NCI-H1930 (cell line): ENCODE results near the gene ARPP21.

Experiments used
- DNase-seq, 2 experiments: peaks; one replicate each; lab custom pipeline; 2025; lab: John Stamatoyannopoulos, UW

The ARPP21 gene

DNA sequence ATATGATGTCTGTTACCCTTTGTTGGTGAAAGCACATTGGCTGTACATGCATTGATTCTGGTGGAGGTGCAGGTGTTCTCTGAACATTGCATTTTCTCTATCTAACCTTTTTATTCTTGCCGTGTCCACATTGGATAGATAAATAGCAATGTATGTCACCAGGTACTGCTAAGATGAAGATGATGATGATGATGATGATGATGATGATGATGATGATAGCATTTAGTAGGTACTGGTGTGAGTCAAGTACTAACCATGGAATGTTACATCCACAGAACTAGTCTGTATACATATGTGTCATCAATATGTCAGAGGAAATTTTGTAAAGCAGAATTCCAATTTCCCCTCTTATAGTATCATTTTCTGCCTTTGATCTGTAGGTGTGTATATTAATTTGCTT, 36.3 kb downstream of the ARPP21 start:
- DNase-seq: no peak

DNA sequence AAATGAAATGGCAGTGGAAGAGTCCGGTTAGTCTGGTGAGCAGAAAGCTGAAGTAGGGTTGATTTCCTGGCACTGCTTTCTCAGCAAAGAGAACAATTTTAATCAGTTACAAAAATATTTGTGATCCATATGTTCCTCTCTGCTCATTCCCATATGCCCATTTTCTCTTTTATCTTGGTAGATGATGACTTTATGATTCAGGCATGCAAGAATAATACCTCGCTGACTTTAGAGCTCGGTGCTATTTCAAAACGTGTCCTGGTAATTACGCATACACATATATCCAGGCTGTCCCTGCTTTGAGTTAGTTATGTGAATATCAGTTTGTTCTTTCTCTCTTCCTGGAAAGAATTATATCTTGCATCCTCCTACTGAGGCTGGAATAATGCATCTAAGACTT, 38.5 kb downstream of the ARPP21 start:
- no peak for DNase-seq

DNA sequence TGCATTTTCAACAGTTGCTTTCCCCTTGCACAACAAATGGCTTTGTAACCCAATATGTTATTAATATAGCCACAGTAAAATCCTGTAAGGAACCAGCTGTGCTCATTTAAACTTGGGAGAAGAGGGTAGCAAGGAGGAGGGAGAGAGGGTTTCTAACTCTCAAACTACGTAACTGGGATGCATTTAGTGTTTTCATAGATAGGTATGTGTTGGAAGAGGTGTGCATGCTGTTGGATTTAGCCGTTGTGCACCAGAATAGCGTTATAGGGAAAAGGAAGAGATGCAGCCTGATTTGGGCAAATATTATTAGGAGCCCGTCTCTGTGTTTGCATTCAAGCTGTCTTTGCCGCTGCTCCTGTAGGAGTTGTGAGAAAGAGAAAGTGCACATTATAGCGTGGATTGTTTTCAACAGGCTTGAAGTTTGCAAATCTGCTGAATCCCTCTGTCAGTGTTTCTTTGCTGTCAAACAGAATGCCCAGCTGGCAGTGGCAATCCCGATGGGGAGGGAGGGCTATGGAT, 39.4 kb downstream of the ARPP21 start:
- DNase-seq: no peak

DNA sequence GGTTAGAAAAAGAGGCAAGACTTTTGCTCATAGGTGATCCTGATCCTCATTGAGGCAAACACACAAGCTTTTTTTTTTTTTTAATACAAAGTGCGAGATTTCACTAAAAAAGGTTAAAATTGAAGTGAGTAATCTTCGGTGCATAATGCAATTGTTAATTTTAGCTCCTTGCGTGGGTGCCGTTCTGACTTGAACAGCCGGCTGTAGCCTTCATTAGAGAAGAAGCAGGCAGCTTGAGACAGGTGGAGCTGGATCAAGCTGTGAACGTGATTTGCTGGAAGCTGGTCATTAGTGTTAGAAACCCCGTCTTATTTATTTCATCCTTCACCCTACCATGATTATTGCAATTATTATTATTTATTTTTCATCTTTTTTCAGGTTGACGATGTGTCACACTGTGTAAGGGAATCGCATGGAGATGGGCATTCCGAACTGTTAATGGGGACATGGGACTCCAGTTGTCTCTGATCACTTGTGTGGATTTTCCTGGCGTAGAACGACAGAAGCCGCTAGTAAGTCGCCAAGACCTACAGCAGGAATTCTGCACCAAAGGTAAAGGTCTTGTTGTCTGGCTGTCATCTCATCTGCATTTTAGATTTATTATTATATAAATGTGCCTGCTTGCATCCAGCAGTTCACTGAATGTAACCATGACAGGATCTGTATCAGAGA, 40.2 kb downstream of the ARPP21 start:
- no peak for DNase-seq

DNA sequence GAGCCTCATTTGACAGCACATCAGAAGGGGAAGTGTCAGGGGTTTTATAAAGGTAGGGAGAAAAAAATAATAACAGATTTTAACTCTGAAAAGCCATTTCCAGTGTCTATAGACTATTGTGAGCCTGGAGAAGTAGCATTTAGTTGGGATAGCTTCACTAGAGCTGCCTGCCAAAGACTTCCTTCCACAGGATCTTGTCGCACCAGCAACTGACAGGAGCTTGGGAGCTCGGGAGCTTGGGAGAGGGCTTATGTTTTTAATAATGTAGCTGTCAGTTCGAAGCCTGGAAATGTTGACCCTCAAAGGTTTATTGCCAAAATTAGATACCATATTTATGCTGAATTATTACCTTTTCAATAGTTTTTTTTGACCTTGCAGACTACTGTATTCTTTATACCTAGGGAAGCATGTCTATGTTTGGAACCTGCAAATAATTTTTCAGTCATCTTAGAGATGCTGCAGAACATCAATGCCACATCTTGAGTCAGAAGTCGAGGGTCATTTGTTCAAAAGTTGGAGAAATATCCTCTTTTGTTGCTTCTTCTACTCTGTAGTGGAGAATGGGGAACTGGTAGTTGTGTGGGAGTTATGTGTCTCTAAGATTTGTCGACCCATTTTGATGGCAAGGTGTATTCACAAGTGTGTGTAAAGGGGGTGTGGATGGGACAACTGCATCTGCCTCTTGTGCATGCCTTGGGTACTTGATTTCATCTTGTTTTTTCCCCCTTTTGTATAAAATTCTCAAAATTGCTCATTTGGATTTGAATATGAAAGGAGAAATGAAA, 41.7 kb downstream of the ARPP21 start:
- no peak for DNase-seq

DNA sequence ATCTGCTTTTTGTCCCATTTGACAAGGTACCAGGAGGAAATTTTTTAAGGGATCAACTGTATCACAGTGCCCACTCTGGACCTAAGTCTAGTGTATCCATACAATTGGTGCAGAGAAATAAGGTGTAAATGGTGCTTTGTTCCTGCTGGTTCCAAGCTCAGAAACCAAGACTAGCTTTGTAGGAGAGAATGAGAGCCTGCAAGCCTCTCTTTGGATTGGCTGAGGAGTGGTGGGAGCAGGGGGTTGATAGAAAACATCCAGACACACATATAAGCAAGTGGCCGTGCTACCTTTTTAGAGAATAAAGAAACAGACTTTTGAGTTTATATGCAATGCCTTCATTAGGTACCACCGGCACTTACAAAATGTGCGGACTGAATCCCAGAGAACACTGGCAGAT, 45.8 kb downstream of the ARPP21 start:
- DNase-seq: no peak

DNA sequence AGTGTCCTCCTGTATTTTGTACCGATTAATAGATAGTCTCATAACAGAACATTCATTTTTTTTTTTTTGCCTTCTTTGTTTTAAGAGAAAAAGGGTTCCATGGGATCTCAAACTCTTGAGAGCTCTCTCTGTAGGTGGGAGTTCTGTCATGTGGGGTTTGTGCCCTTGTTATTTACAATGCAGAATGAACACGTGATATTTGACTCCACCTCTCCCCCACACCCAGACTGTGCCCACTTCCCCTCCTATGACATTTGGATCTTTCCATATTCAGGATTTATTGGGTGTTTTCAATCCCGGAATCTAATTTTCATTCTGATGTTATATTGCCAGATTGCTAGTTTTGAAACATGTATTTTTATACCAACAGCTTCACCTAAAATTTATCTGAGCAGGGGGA, 49.5 kb downstream of the ARPP21 start:
- DNase-seq: no peak

DNA sequence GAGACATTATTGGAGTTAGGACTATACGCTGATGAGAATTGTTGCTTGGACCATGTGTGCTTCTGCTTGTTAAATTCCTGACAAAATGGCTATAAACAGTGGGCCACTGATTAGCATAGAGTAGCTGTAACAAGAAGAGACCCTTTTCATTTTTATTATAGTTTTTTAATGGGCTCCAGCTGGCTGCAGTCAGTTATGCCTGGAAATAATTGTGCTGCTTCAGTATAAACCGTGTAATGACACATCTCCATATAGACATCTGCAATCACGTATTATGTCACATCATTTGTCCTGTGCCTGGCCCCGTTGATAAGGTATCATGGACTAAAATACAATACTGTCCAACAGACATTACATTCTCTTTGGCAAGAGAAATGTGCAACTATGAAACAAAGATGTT, 50.9 kb downstream of the ARPP21 start:
- peak in 1 of 2 experiments; percentile 1 for DNase-seq

DNA sequence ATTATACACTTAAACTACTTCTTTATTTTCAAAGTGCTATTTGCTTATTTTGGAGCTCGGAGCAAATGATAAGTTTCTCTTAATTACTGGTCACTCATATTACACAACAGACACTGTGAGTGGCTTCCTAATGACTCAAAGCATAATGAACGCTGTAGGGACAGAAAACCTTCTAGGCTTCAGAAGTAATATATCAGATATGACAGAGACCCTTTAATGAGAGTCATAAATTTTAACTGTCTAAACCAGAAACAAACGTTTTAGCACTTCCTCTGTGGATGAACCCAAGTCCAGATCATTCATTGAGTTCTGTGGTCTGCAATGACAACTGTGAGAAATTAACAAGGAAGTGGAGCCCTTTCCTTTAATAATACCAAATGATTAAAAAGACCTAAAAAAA, 66.6 kb downstream of the ARPP21 start:
- DNase-seq: no peak

DNA sequence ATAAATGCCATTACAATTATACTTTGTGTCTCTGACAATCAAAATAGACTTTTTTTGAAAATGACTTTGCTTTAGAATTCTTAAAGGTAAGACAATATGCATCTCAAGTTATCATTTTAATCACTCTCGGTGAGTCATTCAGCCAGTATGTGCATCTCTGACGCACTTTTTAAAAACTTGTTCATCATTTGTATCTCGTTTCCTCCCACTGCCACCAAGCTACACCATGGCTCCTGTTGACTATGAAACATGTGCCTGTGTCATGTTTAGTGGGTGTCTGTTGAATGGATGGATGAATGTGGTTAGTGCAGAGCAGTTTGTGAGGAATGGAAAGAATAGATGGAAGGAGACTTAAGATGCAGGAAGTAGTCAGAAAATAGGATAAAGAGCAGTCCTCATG, 68.6 kb downstream of the ARPP21 start:
- DNase-seq: no peak

DNA sequence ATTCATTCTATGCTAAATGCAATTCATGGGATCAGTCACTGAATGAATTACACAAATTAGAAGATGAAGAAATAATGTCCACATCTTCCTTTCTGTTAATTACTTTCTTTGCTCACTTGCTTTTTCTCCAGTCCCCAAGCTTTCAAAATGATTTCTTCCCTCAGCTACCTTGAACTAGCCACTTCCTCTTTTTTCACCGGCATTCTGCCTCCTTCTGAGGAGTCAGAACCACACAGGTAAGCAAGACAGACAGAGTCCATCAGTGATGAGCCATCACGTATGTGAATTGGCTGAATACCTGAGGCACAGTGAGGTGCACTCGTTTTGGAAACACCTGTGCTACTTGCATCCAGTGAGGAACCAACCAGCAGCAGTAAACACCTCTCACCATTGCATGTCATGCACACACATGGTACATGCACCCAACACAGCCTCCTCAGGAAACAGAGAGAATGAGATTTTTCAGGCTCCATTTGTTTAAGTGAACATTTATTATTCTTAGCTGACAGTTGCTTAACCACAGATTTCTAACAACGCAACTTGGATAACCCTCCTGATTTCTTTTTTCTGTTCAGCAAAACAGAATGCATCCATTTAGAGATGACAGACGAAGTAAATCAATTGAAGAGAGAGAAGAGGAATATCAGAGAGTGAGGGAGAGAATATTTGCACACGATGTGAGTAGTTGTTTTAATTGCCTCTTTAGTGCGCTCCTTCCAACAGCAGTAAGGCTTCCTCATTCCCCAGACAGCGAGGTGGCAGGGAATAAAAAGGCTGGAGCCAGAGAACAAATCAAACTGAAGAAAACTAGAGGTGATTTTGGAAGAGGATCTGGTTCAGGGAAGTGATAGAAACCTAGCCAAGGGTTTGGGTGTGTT, 69.3 kb downstream of the ARPP21 start:
- DNase-seq: no peak

DNA sequence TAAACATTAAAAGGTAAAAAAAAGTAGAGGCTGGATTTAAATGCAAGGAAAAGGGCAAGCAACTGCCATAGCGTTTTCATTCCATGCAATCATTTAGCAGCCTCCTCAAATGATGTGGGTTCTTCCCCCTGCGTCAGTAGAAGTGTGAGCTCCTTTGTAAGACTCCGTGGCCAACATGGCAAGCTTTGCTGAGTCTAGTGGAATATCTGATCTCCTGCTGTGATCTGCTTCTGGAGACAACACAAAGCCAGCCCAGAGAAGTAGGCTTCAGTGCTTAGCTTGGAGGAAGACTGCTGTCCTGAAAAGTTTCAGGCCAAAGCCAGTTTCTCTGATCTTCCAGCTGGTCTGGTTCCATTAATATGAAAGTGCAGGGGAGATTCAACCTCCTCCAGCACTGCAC, 70.4 kb downstream of the ARPP21 start:
- DNase-seq: no peak

DNA sequence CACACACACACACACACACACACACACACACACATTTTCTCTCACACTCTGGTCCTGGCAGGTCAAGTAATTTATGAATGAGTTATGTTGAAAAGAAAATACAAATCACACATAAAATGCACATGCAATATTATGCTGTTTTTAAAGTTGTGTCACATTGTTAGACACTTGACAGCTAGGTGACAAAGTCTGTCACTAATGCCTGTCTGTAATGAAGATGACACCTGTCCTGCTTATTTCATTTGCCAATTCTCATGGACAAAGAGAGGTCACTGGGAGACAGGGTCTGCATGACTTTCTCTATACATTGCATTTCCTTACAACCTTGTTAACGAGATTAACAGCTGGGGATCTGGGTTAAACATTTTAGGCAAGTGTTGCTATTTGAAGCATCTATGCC, 71.2 kb downstream of the ARPP21 start:
- no peak for DNase-seq

DNA sequence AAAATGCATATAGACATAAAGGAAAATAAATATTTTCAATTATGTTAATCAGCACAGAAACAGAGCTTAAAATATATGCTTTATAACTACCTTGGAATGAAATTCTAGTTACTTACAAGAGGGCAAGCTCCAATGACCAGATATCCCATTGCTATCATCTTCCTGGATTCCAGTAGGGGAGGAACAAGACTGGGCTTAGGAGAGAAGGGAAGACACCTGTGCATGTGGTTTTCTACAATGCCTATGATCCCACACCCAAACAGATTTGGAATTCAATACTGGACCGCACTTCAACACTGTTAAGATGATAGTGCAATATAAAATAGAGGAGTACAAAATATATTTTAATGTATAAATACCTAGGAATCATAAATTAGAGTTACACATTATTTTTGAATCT, 79.6 kb downstream of the ARPP21 start:
- no peak for DNase-seq

DNA sequence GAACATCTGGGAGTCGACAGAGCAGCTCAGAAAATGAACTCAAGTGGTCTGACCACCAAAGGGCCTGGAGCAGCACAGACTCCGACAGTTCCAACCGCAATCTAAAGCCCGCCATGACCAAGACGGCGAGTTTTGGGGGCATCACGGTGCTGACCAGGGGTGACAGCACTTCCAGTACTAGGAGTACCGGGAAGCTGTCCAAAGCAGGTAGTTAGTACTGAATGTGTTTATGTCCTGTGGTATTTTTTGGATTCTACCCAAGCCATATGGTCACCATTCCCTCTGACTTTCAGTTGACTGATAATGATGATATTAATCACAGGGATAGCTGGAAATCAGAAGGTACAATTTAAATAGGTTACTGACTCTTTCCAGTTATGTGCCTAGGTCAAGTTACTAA, 82.3 kb downstream of the ARPP21 start:
- no peak for DNase-seq

DNA sequence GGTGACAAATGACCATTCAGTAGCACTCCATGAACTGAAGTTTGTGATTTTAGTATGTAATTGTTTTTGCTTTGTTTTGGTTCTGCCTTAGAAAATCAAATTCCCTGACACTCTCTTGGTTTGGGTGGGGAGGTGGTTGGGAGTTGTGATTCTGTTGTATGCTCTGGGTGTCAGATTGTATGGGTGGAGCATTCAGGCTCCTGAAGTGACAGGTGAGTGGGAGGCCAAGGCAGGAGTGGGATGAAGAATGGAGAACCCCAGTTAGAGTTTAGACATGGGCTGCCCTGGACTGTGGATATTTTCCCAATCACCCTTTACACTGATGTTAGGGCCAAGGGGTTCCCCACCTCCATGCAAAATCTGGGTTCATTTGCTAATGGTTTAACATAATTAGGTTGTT, 83.6 kb downstream of the ARPP21 start:
- DNase-seq: no peak

DNA sequence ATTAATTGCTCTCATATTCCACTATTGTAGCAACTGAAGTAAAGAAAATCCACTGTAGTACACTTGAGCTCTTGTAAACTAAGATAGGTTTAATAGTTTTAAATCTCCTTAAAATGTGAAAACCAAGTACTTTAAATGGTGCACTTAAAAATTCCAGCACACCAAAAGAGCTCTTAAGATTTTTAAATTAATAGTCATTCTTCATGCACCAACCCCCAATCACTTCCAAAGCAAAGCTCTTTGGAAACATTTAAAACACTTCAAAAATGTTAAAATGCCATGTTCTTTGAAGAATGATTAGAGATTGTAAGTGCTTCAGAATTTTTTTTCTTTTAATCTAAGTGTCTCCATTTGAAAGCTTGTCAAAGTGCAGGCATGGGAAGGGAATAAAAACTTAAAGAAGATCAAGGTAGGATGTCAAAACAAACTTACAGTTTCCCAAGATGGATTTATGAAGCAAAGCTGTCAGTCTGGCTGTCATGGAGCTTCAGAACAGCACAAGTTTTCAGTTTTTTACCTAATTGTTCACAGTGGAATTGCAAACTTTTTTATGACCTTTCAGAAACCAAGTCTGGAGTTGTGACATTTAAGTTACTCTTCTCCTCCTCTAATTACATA, 84.3 kb downstream of the ARPP21 start:
- DNase-seq: no peak

DNA sequence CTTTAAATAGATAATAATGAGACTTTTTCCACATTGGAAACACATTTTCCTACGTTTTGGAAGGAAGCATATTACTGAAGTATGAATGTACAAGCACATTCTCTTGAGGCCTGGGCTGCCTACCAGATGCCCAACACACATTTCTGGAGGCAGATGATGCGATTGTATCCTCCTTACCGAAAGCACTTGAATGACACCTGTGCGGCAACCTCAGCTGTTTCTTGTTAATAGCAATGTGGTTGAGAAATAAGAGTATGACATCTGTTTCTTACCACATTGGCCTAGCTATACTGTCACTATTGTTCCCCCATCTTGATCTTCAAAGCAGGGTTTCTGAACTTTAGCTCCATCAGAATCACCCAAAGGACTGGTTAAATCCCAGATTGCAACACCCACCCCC, 84.8 kb downstream of the ARPP21 start:
- DNase-seq: no peak

DNA sequence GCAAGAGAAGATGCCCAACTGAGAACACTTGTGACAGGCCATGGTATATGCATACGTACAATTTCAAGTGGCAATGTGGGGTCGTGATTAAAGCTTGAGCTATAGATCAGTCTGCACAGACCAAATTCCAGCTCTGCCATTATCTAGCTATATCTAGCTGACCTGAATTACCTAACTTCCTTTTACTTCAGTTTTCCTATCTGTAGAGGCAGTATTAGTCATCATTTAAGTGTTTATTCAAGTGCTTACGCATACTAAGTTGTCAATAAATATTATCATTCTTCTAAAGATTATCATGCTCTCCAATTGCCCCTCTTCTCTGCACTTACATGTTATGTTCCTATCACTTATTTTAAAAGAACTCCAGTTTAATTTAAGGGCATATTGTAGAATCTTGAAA, 87.9 kb downstream of the ARPP21 start:
- no peak for DNase-seq

DNA sequence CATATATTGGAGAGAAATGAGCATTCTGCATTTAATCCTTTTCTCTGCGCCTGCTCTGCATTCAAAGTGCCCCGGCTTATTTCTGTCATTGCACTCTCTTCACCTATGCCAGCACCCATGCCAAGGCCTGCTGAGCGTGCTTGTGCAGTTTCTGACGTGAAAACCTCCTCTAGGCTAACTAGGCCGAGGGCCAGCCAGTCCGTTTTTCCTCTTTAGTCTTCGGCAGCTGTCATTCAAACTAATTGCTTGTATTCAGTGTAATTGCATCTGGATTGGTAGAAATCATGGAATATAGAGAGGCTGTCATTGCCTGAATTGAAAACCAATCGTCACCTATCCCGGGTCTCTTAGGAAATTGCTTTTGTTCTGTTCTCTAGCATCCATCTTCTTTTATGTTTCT, 94.0 kb downstream of the ARPP21 start:
- DNase-seq: no peak

DNA sequence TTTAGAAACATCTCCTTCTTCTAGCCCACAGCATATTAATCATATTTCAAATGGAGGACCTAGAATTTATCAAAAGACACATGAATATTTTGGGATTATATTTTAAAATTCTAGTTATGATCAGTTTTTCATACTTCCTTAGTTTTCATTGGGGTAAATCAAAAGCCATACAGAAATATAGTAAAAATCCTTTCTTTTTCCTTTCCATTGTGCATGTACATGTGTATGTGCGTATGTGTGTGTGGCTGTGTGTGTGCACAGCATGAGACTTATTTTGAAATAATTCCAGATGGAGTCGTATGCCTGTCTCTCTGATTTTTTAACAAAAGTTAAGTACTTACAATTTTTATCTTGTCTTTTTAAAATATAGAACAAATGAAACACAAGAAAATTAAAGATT, 94.5 kb downstream of the ARPP21 start:
- no peak for DNase-seq

DNA sequence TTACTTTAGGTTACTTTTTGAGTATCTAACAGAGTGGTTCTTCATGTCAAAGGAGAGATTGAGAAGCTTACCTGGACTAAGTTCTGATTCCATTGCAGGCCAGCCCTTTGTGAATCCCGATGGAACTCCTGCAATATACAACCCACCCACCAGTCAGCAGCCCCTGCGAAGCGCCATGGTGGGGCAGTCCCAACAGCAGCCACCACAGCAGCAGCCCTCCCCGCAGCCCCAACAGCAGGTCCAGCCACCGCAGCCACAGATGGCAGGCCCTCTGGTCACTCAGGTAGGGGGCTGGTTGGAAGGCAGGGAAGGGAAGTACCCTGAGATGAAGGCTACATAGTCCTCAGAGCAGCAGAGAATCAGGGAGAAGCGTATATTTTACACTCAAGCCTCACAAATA, 97.8 kb downstream of the ARPP21 start:
- DNase-seq: no peak
